SW480 (cell line): ENCODE results near the gene PHLDB1.
A peak's percentile ranks its signal among the peaks of the same experiment; 100 is the strongest.

ENCODE experiments used
- DNase-seq: peaks from one replicate; pipeline ENCODE4 v3.0.0-alpha.2; 2016; ENCODE audit warnings: low spot score

The PHLDB1 gene

GRCh38 chr11:118621784-118622375 is 14.5 kb downstream of the PHLDB1 start:
- DNase-seq, result peak; percentile 37

GRCh38 chr11:118622376-118623268 is 15.2 kb downstream of the PHLDB1 start:
- DNase-seq, result peak; percentile 90

GRCh38 chr11:118623269-118623655 is 15.8 kb downstream of the PHLDB1 start:
- DNase-seq, result peak; percentile 87

GRCh38 chr11:118625036-118625690 is 17.7 kb downstream of the PHLDB1 start:
- DNase-seq, result no peak

GRCh38 chr11:118625976-118626375 is 18.6 kb downstream of the PHLDB1 start:
- DNase-seq, result no peak

GRCh38 chr11:118627566-118627965 is 20.2 kb downstream of the PHLDB1 start:
- no peak for DNase-seq

- DNase-seq, result no peak
Measured at GRCh38 chr11:118628031-118628430, 20.6 kb downstream of the PHLDB1 start.

- no peak for DNase-seq
Measured at GRCh38 chr11:118628432-118628831, 21.0 kb downstream of the PHLDB1 start.

GRCh38 chr11:118628861-118629549 is 21.6 kb downstream of the PHLDB1 start:
- DNase-seq, result no peak

GRCh38 chr11:118629761-118630661 is 22.6 kb downstream of the PHLDB1 start:
- DNase-seq, result no peak

GRCh38 chr11:118631142-118631909 is 23.9 kb downstream of the PHLDB1 start:
- no peak for DNase-seq

GRCh38 chr11:118632577-118633318 is 25.3 kb downstream of the PHLDB1 start:
- DNase-seq, result no peak

GRCh38 chr11:118633319-118633690 is 25.9 kb downstream of the PHLDB1 start:
- DNase-seq, result no peak

GRCh38 chr11:118633979-118634378 is 26.6 kb downstream of the PHLDB1 start:
- DNase-seq, result no peak

GRCh38 chr11:118634431-118635236 is 27.2 kb downstream of the PHLDB1 start:
- peak; percentile 54 for DNase-seq

- no peak for DNase-seq
Measured at GRCh38 chr11:118635237-118635591, 27.8 kb downstream of the PHLDB1 start.

GRCh38 chr11:118635642-118636041 is 28.2 kb downstream of the PHLDB1 start:
- no peak for DNase-seq

GRCh38 chr11:118636569-118637290 is 29.3 kb downstream of the PHLDB1 start:
- DNase-seq, result no peak
